Smooth muscle cell (in vitro differentiated cells): Measurements from ENCODE around the gene ZBTB33. TPM values are rescaled to one million over a fixed set of nuclear protein-coding genes. Genes with fewer than 3 reads are reported as not detected.

Experiments
- DNase-seq: peaks from one replicate; lab custom pipeline; 2025; ENCODE audit not compliant: unreplicated experiment; lab: John Stamatoyannopoulos, UW
- H2AFZ ChIP-seq: fragments of 200-600 bp; sonication (generic); 2 replicates; pipeline ENCODE4 v1.6.0; 2016; ENCODE audit warnings: antibody characterized with exemption, low read depth, mild to moderate bottlenecking
- H3F3A ChIP-seq: fragments of 200-600 bp; sonication (generic); 2 replicates; pipeline ENCODE4 v1.6.0; 2017; ENCODE audit warnings: antibody characterized with exemption, low read depth
- H3K27ac ChIP-seq: fragments of 200-600 bp; sonication (generic); 2 replicates; pipeline ENCODE4 v1.5.1; 2016; ENCODE audit warnings: low read depth, mild to moderate bottlenecking
- H3K27me3 ChIP-seq: fragments of 200-600 bp; sonication (generic); 2 replicates; pipeline ENCODE4 v1.6.1; 2016; ENCODE audit warnings: low read depth, mild to moderate bottlenecking
- H3K36me3 ChIP-seq: fragments of 200-600 bp; sonication (generic); 2 replicates; pipeline ENCODE4 v1.5.1; 2016; ENCODE audit warnings: low read depth
- H3K4me1 ChIP-seq: fragments of 200-600 bp; sonication (generic); 2 replicates; pipeline ENCODE4 v1.5.1; 2016; ENCODE audit warnings: low read depth
- H3K4me2 ChIP-seq: fragments of 200-600 bp; sonication (generic); 2 replicates; pipeline ENCODE4 v1.6.0; 2016; ENCODE audit warnings: mild to moderate bottlenecking
- H3K4me3 ChIP-seq: fragments of 200-600 bp; sonication (generic); 2 replicates; pipeline ENCODE4 v1.5.1; 2016; ENCODE audit warnings: mild to moderate bottlenecking
- H3K79me2 ChIP-seq: fragments of 200-600 bp; sonication (generic); 2 replicates; pipeline ENCODE4 v1.6.0; 2016; ENCODE audit warnings: low read depth, mild to moderate bottlenecking
- H3K9ac ChIP-seq: fragments of 200-600 bp; sonication (generic); 2 replicates; pipeline ENCODE4 v1.6.0; 2016; ENCODE audit warnings: low read depth
- H3K9me3 ChIP-seq: fragments of 200-600 bp; sonication (generic); replicated peaks from 2 replicates; pipeline ENCODE4 v1.5.1; 2016; ENCODE audit warnings: low read depth
- H4K20me1 ChIP-seq: fragments of 200-600 bp; sonication (generic); 2 replicates; pipeline ENCODE4 v1.6.0; 2016; ENCODE audit warnings: low read depth
- CTCF ChIP-seq: fragments of 200-600 bp; sonication (generic); IDR thresholded peaks from 2 replicates; pipeline ENCODE4 v1.5.1; 2017; ENCODE audit warnings: borderline replicate concordance, mild to moderate bottlenecking, antibody characterized with exemption; ENCODE audit not compliant: insufficient read depth, poor library complexity, severe bottlenecking
- WGBS: methylation state at CpG from one replicate; pipeline ENCODE4 v1.1.7; 2016; ENCODE audit warnings: low lambda C conversion rate; 5-methylcytosine and 5-hydroxymethylcytosine counted together
- polyA plus RNA-seq: library from polyadenylated mRNA; unstranded; fragments of >200 nt; fragmentation: Nextera tagmentation; extraction: Ambion mirVana; gene quantifications from 2 replicates; pipeline ENCODE4 v1.2.1, GENCODE V29; 2016
- total RNA-seq: library from RNA; depleted of rRNA; stranded (reverse); fragments of >200 nt; gene quantifications from 2 replicates; pipeline ENCODE4 v1.2.3, GENCODE V29; 2014

Gene ZBTB33
- total and polyA plus RNA-seq, 2 experiments from 2014 or later = 6.1 to 16.9 TPM

- Histone ChIP-seq H3K9me3 (no peaks in the 10 kb centered on the region), H3F3A (no peaks in the 10 kb centered on the region), H3K4me2 (no peak overlapping the region), H3K4me3 (no peak overlapping the region), H3K9ac (no peak overlapping the region), H3K4me1 (no peaks in the 10 kb centered on the region), H3K79me2 (no peaks in the 10 kb centered on the region), H3K36me3 (no peaks in the 10 kb centered on the region), H3K27me3 (no peaks in the 10 kb centered on the region), H4K20me1 (no peaks in the 10 kb centered on the region), H3K27ac (no peak overlapping the region), H2AFZ (no peak overlapping the region)
- no peak for DNase-seq
- WGBS = 26% methylated on average over 2 of the region's 2 CpGs
- TF ChIP-seq CTCF = no peak
Measured at GRCh38 chrX:120274958-120275357, 24.3 kb downstream of the ZBTB33 start.

- Histone ChIP-seq H3K4me1 (no peaks in the 10 kb centered on the region), H3F3A (no peaks in the 10 kb centered on the region), H2AFZ (no peak overlapping the region), H3K27ac (no peak overlapping the region), H3K79me2 (no peaks in the 10 kb centered on the region), H3K9ac (no peak overlapping the region), H3K4me2 (no peak overlapping the region), H4K20me1 (no peaks in the 10 kb centered on the region), H3K36me3 (no peaks in the 10 kb centered on the region), H3K4me3 (no peak overlapping the region), H3K27me3 (no peaks in the 10 kb centered on the region), H3K9me3 (no peaks in the 10 kb centered on the region)
- 69% methylated on average over 10 of the region's 10 CpGs for WGBS
- no peak for DNase-seq
- TF ChIP-seq CTCF = no peak
Measured at GRCh38 chrX:120281021-120281624, 30.5 kb downstream of the ZBTB33 start.

- H3F3A ChIP-seq = no peaks in the 10 kb centered on the region
- no peaks in the 10 kb centered on the region for H3K79me2 ChIP-seq
- no peak for TF ChIP-seq CTCF
- H2AFZ ChIP-seq = no peak overlapping the region
- H3K36me3 ChIP-seq = no peaks in the 10 kb centered on the region
- H3K9ac ChIP-seq = no peak overlapping the region
- H3K4me1 ChIP-seq = no peaks in the 10 kb centered on the region
- no peak overlapping the region for H3K4me2 ChIP-seq
- H3K9me3 ChIP-seq = no peaks in the 10 kb centered on the region
- H3K27me3 ChIP-seq = no peaks in the 10 kb centered on the region
- no peak for DNase-seq
- no peak overlapping the region for H3K4me3 ChIP-seq
- H4K20me1 ChIP-seq = no peaks in the 10 kb centered on the region
- no peak overlapping the region for H3K27ac ChIP-seq
- 71% methylated on average over 4 of the region's 4 CpGs for WGBS
Measured at GRCh38 chrX:120281761-120282160, 31.1 kb downstream of the ZBTB33 start.

GRCh38 chrX:120282697-120283096, 32.1 kb downstream of the ZBTB33 start:
- no peak for TF ChIP-seq CTCF
- no peaks in the 10 kb centered on the region for H4K20me1 ChIP-seq
- H3K27me3 ChIP-seq = no peaks in the 10 kb centered on the region
- H3K4me3 ChIP-seq = no peak overlapping the region
- H3K4me1 ChIP-seq = no peaks in the 10 kb centered on the region
- no peaks in the 10 kb centered on the region for H3F3A ChIP-seq
- H3K4me2 ChIP-seq = no peak overlapping the region
- H2AFZ ChIP-seq = no peak overlapping the region
- DNase-seq = no peak
- H3K79me2 ChIP-seq = no peaks in the 10 kb centered on the region
- H3K9me3 ChIP-seq = no peaks in the 10 kb centered on the region
- no peaks in the 10 kb centered on the region for H3K36me3 ChIP-seq
- WGBS = 88% methylated on average over 1 of the region's 1 CpG
- H3K27ac ChIP-seq = no peak overlapping the region
- H3K9ac ChIP-seq = no peak overlapping the region
